Right lobe of liver (tissue), 6 donors: ENCODE measurements around the gene PAK1. TPM values are rescaled to one million over a fixed set of nuclear protein-coding genes. Genes with fewer than 3 reads are reported as not detected.

ENCODE experiments used
- ATAC-seq, 4 donors: fragments of 200-7000 bp; cut with Tn5 transposase; one replicate each; pipeline ENCODE4 v1.9.1; 2020; ENCODE audit warnings: mild to moderate bottlenecking in 4 of 4, moderate library complexity in 4 of 4
- DNase-seq, 3 donors: peaks; one replicate each; pipeline ENCODE4 v3.0.0-alpha.2; 2020
- H3K27ac ChIP-seq, 3 donors: fragments of 200-600 bp; one replicate each; pipeline ENCODE4 v1.8.0; 2022
- H3K27me3 ChIP-seq, 2 donors: fragments of 200-600 bp; one replicate each; pipeline ENCODE4 v1.8.0; 2022
- H3K36me3 ChIP-seq, 4 donors: fragments of 200-600 bp; sonication (generic) in 1 of 4; one replicate each; pipeline versions ENCODE4 v1.5.1 to v1.8.0; 2017 to 2022; ENCODE audit warnings: control low read depth in 1 of 4
- H3K4me1 ChIP-seq, 4 donors: fragments of 200-600 bp; sonication (generic) in 1 of 4; one replicate each; pipeline versions ENCODE4 v1.5.1 to v1.8.0; 2017 to 2022; ENCODE audit warnings: control low read depth in 1 of 4
- H3K4me3 ChIP-seq, 3 donors: fragments of 200-600 bp; one replicate each; pipeline ENCODE4 v1.8.0; 2022
- H3K9me3 ChIP-seq, 4 donors: fragments of 200-600 bp; sonication (generic) in 1 of 4; one replicate each; pipeline versions ENCODE4 v1.5.1 to v1.8.0; 2017 to 2022; ENCODE audit warnings: control low read depth in 1 of 4
- CTCF ChIP-seq, 4 donors: fragments of 200-600 bp in 3 of 4; fragments of 450-650 bp in 1 of 4; IDR thresholded peaks; one replicate each; pipeline versions ENCODE4 v1.5.1 to v1.8.0; 2016 to 2022; ENCODE audit warnings: antibody characterized with exemption in 4 of 4, mild to moderate bottlenecking in 2 of 4
- POLR2A ChIP-seq: fragments of 450-650 bp; IDR thresholded peaks from one replicate; pipeline ENCODE4 v1.6.1; 2017; ENCODE audit warnings: antibody characterized with exemption, mild to moderate bottlenecking
- WGBS: methylation state at CpG from one replicate; pipeline ENCODE4 v1.1.6; 2018; ENCODE audit warnings: low coverage, low lambda C conversion rate; ENCODE audit not compliant: insufficient coverage; ENCODE audit errors: missing lambda C conversion rate; 5-methylcytosine and 5-hydroxymethylcytosine counted together
- intact Hi-C, 2 donors: fragments of 100-400 bp; cut with DNase I; formaldehyde crosslinking; loops; one replicate each; pipeline versions ENCODE4 v1.11.2 to v1.14.1; 2022
- total RNA-seq, 6 experiments: library from RNA; depleted of rRNA in 2 of 6; stranded (reverse); fragments of >200 nt in 2 of 6; fragmentation: NEBNext Ultra II Directional in 3 of 6; extraction: Animal tissue kit (Norgen Biotek cat#: 25700) in 3 of 6; gene quantifications; one replicate each; pipeline versions ENCODE4 v1.1.0 to v1.2.4, GENCODE V29; 2016 to 2023
- donor health status: DM: no; HTN: yes; CAD: no.
- donor health status: DM: no; HTN: no; CAD: no.
- donor health status: DM: no; HTN: no; CAD: no.
- donor health status: DM: no; HTN: yes; CAD: no.
- donor health status: DM: no; HTN: yes; CAD: no.

The PAK1 gene
- total RNA-seq, 6 experiments from 2014 or later, result 7.3 to 14.5 (median 9.3) TPM

DNA sequence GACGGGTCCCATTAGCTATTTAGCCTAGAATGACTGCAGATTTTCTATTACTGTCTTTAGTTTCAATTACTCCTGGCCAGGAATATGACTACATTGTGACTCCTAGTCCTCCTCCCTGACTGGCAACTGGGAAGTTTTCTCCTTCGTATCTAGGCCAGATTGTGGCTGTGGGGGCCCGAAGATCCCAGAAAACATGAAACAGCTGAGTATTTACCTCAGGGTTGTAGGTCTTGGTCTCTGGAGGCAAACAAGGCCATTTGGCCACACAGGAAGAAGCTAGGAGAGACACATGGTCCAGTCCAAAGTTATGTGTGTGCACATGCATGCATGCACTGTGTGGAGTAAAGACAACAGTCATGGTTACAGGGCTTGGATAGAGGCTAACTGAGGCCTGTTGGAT is 162.2 kb downstream of the PAK1 start:
- Histone ChIP-seq H3K27me3 (no peaks in the 10 kb centered on the region), H3K4me3 (no peak overlapping the region), H3K4me1 (peaks cover 0 to 1% (median 0%) of the 10 kb centered on the region in 4 donors), H3K36me3 (no peaks in the 10 kb centered on the region), H3K9me3 (no peaks in the 10 kb centered on the region), H3K27ac (no peak overlapping the region)
- 79% methylated on average over 1 of the region's 3 CpGs for WGBS
- ATAC-seq, result no peak
- no peak for DNase-seq
- intact Hi-C loops, result no loop called here
- TF ChIP-seq POLR2A, result no peak
- no peak for TF ChIP-seq CTCF (IDR thresholded peaks at IDR 0.05)

- TF ChIP-seq CTCF (IDR thresholded peaks at IDR 0.05) (no peak), POLR2A (no peak)
- no peak overlapping the region for H3K27ac ChIP-seq
- H3K36me3 ChIP-seq, result no peaks in the 10 kb centered on the region
- no peaks in the 10 kb centered on the region for H3K27me3 ChIP-seq
- intact Hi-C loops, result no loop called here
- DNase-seq (no peak), ATAC-seq (no peak)
- WGBS, result no CpG with 5 or more reads among the region's 5 CpGs
- H3K4me3 ChIP-seq, result no peak overlapping the region
- H3K4me1 ChIP-seq, result no peaks in the 10 kb centered on the region
- H3K9me3 ChIP-seq, result no peaks in the 10 kb centered on the region
Measured at GRCh38 chr11:77310721-77311120, 163.2 kb downstream of the PAK1 start.

- no peaks in the 10 kb centered on the region for H3K4me1 ChIP-seq
- no peak for TF ChIP-seq POLR2A
- no peak for TF ChIP-seq CTCF (IDR thresholded peaks at IDR 0.05)
- WGBS, result 58% methylated on average over 3 of the region's 5 CpGs
- H3K4me3 ChIP-seq, result no peak overlapping the region
- intact Hi-C loops, result no loop called here
- no peaks in the 10 kb centered on the region for H3K9me3 ChIP-seq
- H3K36me3 ChIP-seq, result no peaks in the 10 kb centered on the region
- no peak overlapping the region for H3K27ac ChIP-seq
- no peak for DNase-seq
- ATAC-seq, result no peak
- H3K27me3 ChIP-seq, result no peaks in the 10 kb centered on the region
Measured at GRCh38 chr11:77309401-77310085, 164.4 kb downstream of the PAK1 start.

DNA sequence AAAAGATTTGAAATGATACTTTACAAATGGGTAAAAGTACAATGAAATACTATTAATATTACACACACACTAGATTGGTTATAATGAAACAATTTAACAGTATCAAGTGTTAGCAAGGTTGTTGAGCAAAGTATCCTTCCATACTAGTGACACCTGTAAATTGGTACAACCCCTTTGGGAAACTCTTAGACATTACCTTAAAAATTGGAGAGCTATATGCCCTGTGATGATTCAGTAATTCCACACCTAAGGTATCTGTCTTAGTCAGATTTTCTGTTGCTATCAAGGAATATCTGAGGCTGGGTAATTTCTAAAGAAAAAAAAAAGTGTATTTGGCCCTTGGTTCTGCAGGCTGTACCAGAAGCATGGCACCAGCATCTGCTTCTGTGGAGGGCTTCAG is 165.1 kb downstream of the PAK1 start:
- ATAC-seq (no peak), DNase-seq (no peak)
- Histone ChIP-seq H3K27me3 (no peaks in the 10 kb centered on the region), H3K36me3 (no peaks in the 10 kb centered on the region), H3K27ac (no peak overlapping the region), H3K4me3 (no peak overlapping the region), H3K9me3 (no peaks in the 10 kb centered on the region), H3K4me1 (no peaks in the 10 kb centered on the region)
- TF ChIP-seq CTCF (IDR thresholded peaks at IDR 0.05) (no peak), POLR2A (no peak)
- intact Hi-C loops, result no loop called here

DNA sequence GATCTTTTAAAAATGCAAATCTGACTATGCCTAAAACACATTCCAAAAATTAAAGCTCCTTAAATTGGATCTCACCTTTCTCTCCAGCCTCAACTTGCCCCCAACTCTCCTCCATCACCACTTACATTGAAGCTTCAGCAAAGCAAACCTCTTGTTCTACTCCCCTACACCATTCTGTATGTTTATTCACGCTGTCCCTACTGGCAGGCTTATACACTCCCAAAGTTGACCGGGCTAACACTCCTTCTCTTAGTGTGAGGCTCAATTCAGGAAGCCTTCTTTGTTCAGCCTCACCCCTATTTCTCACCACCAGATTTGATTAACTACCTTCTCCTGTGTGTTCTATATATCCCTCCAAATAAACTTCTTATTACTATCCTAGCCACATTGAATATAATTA is 170.6 kb downstream of the PAK1 start:
- DNase-seq (no peak), ATAC-seq (no peak)
- no peaks in the 10 kb centered on the region for H3K9me3 ChIP-seq
- H3K36me3 ChIP-seq, result no peaks in the 10 kb centered on the region
- no peaks in the 10 kb centered on the region for H3K27me3 ChIP-seq
- intact Hi-C loops, result no loop called here
- 93% methylated on average over 2 of the region's 2 CpGs for WGBS
- no peak overlapping the region for H3K4me3 ChIP-seq
- no peak overlapping the region for H3K27ac ChIP-seq
- TF ChIP-seq POLR2A, result no peak
- no peak for TF ChIP-seq CTCF (IDR thresholded peaks at IDR 0.05)
- H3K4me1 ChIP-seq, result peaks cover 0 to 5% (median 0%) of the 10 kb centered on the region in 4 donors
